GM06990 (cell line): ENCODE measurements around the gene PTPRN2.

Experiments
- DNase-seq: peaks from one replicate; pipeline ENCODE4 v3.0.0-alpha.2; 2011; ENCODE audit not compliant: insufficient read length; ENCODE audit errors: extremely low read depth
- H3K27me3 ChIP-seq: replicated peaks from 2 replicates; pipeline ENCODE4 v1.6.0; 2011; ENCODE audit warnings: low read length; ENCODE audit not compliant: control insufficient read depth, insufficient read depth
- H3K36me3 ChIP-seq: 2 replicates; pipeline ENCODE4 v1.5.1; 2011; ENCODE audit warnings: low read length; ENCODE audit not compliant: control insufficient read depth, insufficient read depth
- H3K4me3 ChIP-seq: replicated peaks from 2 replicates; pipeline ENCODE4 v1.5.1; 2011; ENCODE audit warnings: low read depth, mild to moderate bottlenecking, control low read depth, low read length
- CTCF ChIP-seq: IDR thresholded peaks from 2 replicates; pipeline ENCODE4 v1.5.1; 2011; ENCODE audit warnings: low read length, control low read depth, mild to moderate bottlenecking, inconsistent platforms; ENCODE audit not compliant: insufficient read depth, poor library complexity, severe bottlenecking

The PTPRN2 gene

GRCh38 chr7:157542068-157543021 is 1045.3 kb downstream of the PTPRN2 start:
- Histone ChIP-seq H3K36me3 (no peaks in the 10 kb centered on the region), H3K27me3 (no peaks in the 10 kb centered on the region), H3K4me3 (no peak overlapping the region)
- no peak for DNase-seq
- TF ChIP-seq CTCF = no peak

GRCh38 chr7:157541295-157542067 is 1046.1 kb downstream of the PTPRN2 start:
- TF ChIP-seq CTCF = no peak
- DNase-seq = no peak
- Histone ChIP-seq H3K36me3 (no peaks in the 10 kb centered on the region), H3K4me3 (no peak overlapping the region), H3K27me3 (no peaks in the 10 kb centered on the region)

GRCh38 chr7:157540606-157541294 is 1046.9 kb downstream of the PTPRN2 start:
- Histone ChIP-seq H3K4me3 (no peak overlapping the region), H3K27me3 (no peaks in the 10 kb centered on the region), H3K36me3 (no peaks in the 10 kb centered on the region)
- DNase-seq = no peak
- no peak for TF ChIP-seq CTCF

DNA sequence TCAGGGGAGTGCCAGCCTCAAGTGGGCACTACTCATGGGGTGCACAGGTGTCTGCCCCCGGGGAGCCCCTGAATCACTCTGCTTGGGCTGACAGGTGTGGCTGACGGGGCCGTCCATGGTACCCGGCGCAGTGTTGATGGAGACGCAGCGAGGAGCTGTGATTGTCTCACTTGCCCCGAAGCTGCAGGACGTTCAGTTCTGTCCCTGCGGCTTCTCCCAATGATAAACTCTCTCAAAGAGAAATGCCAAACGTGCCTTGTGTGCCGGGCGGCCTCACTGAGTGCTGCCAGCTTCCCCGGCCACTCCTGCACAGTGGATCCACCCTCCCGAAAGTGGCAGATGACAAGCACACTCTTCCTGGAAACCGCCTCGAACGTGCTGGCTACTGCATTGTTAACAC is 1047.6 kb downstream of the PTPRN2 start:
- TF ChIP-seq CTCF = no peak
- no peaks in the 10 kb centered on the region for H3K36me3 ChIP-seq
- H3K27me3 ChIP-seq = no peaks in the 10 kb centered on the region
- DNase-seq = no peak
- no peak overlapping the region for H3K4me3 ChIP-seq

- Histone ChIP-seq H3K4me3 (no peak overlapping the region), H3K27me3 (no peaks in the 10 kb centered on the region), H3K36me3 (no peaks in the 10 kb centered on the region)
- no peak for DNase-seq
- TF ChIP-seq CTCF = no peak
Observed at GRCh38 chr7:157539521-157539920, 1048.1 kb downstream of the PTPRN2 start.
